Measurements from ENCODE around the gene KANSL1L. TPM values are rescaled to one million over a fixed set of nuclear protein-coding genes. Genes with fewer than 3 reads are reported as not detected.

Gene KANSL1L
- total RNA-seq, 1 donor from 2014 or later = 32.7 TPM

- H3K9me3 Mint-ChIP-seq (ENCODE audit: low read depth) = no peaks in the 10 kb centered on the region
- no peak overlapping the region for H3K27ac Mint-ChIP-seq
- H3K4me1 Mint-ChIP-seq (ENCODE audit: low read depth) = no peaks in the 10 kb centered on the region
- H3K36me3 Mint-ChIP-seq (ENCODE audit: insufficient read depth) = peaks cover 2% of the 10 kb centered on the region
- H3K4me3 Mint-ChIP-seq (ENCODE audit: low read depth) = no peak overlapping the region
- H3K27me3 Mint-ChIP-seq = no peaks in the 10 kb centered on the region
- no peak for TF ChIP-seq CTCF (IDR thresholded peaks at IDR 0.05; ENCODE audit: unreplicated experiment)
- no peak for DNase-seq (ENCODE audit: low spot score, unreplicated experiment)
These were observed 76.4 kb downstream of the KANSL1L start for GRCh38 chr2:210094787-210095186.

- H3K36me3 Mint-ChIP-seq (ENCODE audit: insufficient read depth) = peaks cover 2% of the 10 kb centered on the region
- H3K4me1 Mint-ChIP-seq (ENCODE audit: low read depth) = no peaks in the 10 kb centered on the region
- DNase-seq (ENCODE audit: low spot score, unreplicated experiment) = no peak
- H3K9me3 Mint-ChIP-seq (ENCODE audit: low read depth) = no peaks in the 10 kb centered on the region
- H3K27me3 Mint-ChIP-seq = no peaks in the 10 kb centered on the region
- H3K4me3 Mint-ChIP-seq (ENCODE audit: low read depth) = no peak overlapping the region
- peak; percentile 18 for TF ChIP-seq CTCF (IDR thresholded peaks at IDR 0.05; ENCODE audit: unreplicated experiment)
- H3K27ac Mint-ChIP-seq = peak overlapping the region; percentile 3
These were observed 78.4 kb downstream of the KANSL1L start for GRCh38 chr2:210092791-210093190.

- no peak for DNase-seq (ENCODE audit: low spot score, unreplicated experiment)
- Mint-ChIP-seq H3K4me1 (ENCODE audit: low read depth) (peaks cover 10% of the 10 kb centered on the region), H3K9me3 (ENCODE audit: low read depth) (no peaks in the 10 kb centered on the region), H3K36me3 (ENCODE audit: insufficient read depth) (no peaks in the 10 kb centered on the region), H3K4me3 (ENCODE audit: low read depth) (no peak overlapping the region), H3K27ac (peak overlapping the region; percentile 5), H3K27me3 (no peaks in the 10 kb centered on the region)
- TF ChIP-seq CTCF (IDR thresholded peaks at IDR 0.05; ENCODE audit: unreplicated experiment) = no peak
These were observed 84.3 kb downstream of the KANSL1L start for GRCh38 chr2:210086930-210087329.

GRCh38 chr2:210086292-210086691 lies 84.9 kb downstream of the KANSL1L start:
- DNase-seq (ENCODE audit: low spot score, unreplicated experiment) = no peak
- H3K27ac Mint-ChIP-seq = no peak overlapping the region
- no peak overlapping the region for H3K4me3 Mint-ChIP-seq (ENCODE audit: low read depth)
- H3K36me3 Mint-ChIP-seq (ENCODE audit: insufficient read depth) = no peaks in the 10 kb centered on the region
- no peak for TF ChIP-seq CTCF (IDR thresholded peaks at IDR 0.05; ENCODE audit: unreplicated experiment)
- H3K27me3 Mint-ChIP-seq = no peaks in the 10 kb centered on the region
- peaks cover 10% of the 10 kb centered on the region for H3K4me1 Mint-ChIP-seq (ENCODE audit: low read depth)
- no peaks in the 10 kb centered on the region for H3K9me3 Mint-ChIP-seq (ENCODE audit: low read depth)

- no peaks in the 10 kb centered on the region for H3K36me3 Mint-ChIP-seq (ENCODE audit: insufficient read depth)
- no peaks in the 10 kb centered on the region for H3K27me3 Mint-ChIP-seq
- H3K9me3 Mint-ChIP-seq (ENCODE audit: low read depth) = no peaks in the 10 kb centered on the region
- no peak overlapping the region for H3K4me3 Mint-ChIP-seq (ENCODE audit: low read depth)
- TF ChIP-seq CTCF (IDR thresholded peaks at IDR 0.05; ENCODE audit: unreplicated experiment) = peak; percentile 55
- no peak for DNase-seq (ENCODE audit: low spot score, unreplicated experiment)
- no peak overlapping the region for H3K27ac Mint-ChIP-seq
- peaks cover 2% of the 10 kb centered on the region for H3K4me1 Mint-ChIP-seq (ENCODE audit: low read depth)
These were observed 98.2 kb downstream of the KANSL1L start for GRCh38 chr2:210072922-210073509.
